ENCODE measurements around the gene DGKI.

- no peak for TF ChIP-seq CTCF (conservative IDR thresholded peaks at IDR 0.05 in 1 of 2, IDR thresholded peaks at IDR 0.05 in 1 of 2; ENCODE audit: low read depth in 1 of 2, low read length in 2 of 2)
- no peak for TF ChIP-seq EZH2 (IDR thresholded peaks at IDR 0.05; ENCODE audit: low read length, missing control alignments)
Observed at GRCh38 chr7:137597856-137598255, 248.9 kb downstream of the DGKI start.
